Endodermal cell (in vitro differentiated cells): ENCODE measurements around the gene CSRNP2. TPM values are rescaled to one million over a fixed set of nuclear protein-coding genes. Genes with fewer than 3 reads are reported as not detected.

Experiments
- DNase-seq: peaks from one replicate; pipeline ENCODE4 v3.0.0-alpha.2; 2017
- H3K27ac ChIP-seq: 2 replicates; pipeline ENCODE4 v1.5.1; 2013; ENCODE audit warnings: mild to moderate bottlenecking, low read depth, low read length, moderate library complexity
- H3K27me3 ChIP-seq: 2 replicates; pipeline ENCODE4 v1.6.1; 2013; ENCODE audit warnings: mild to moderate bottlenecking, low read length, moderate library complexity; ENCODE audit not compliant: insufficient read depth, control insufficient read depth, poor library complexity, severe bottlenecking
- H3K36me3 ChIP-seq: 2 replicates; pipeline ENCODE4 v1.7.0; 2013; ENCODE audit warnings: mild to moderate bottlenecking, low read length, moderate library complexity; ENCODE audit not compliant: control insufficient read depth, insufficient read depth
- H3K4me1 ChIP-seq: one replicate; pipeline ENCODE4 v1.7.0; 2013; ENCODE audit warnings: low read length; ENCODE audit not compliant: control insufficient read depth, insufficient read depth
- H3K4me3 ChIP-seq: 2 replicates; pipeline ENCODE4 v1.5.1; 2013; ENCODE audit warnings: mild to moderate bottlenecking, low read length, moderate library complexity
- H3K9ac ChIP-seq: 2 replicates; pipeline ENCODE4 v1.6.1; 2013; ENCODE audit warnings: mild to moderate bottlenecking, low read length, moderate library complexity; ENCODE audit not compliant: poor library complexity, severe bottlenecking; ENCODE audit errors: extremely low read depth
- H3K9me3 ChIP-seq: 2 replicates; pipeline ENCODE4 v1.6.1; 2013; ENCODE audit warnings: mild to moderate bottlenecking, low read length, moderate library complexity; ENCODE audit not compliant: control insufficient read depth
- H3K27ac Mint-ChIP-seq: 2 replicates; pipeline ENCODE4 v1.8.0; 2020; ENCODE audit warnings: mixed read lengths
- H3K27me3 Mint-ChIP-seq: 2 replicates; pipeline ENCODE4 v1.8.0; 2021; ENCODE audit warnings: mild to moderate bottlenecking, mixed read lengths; ENCODE audit not compliant: insufficient read depth
- H3K36me3 Mint-ChIP-seq: 2 replicates; pipeline ENCODE4 v1.8.0; 2020; ENCODE audit warnings: low read depth, mixed read lengths
- H3K4me1 Mint-ChIP-seq: 2 replicates; pipeline ENCODE4 v1.8.0; 2020; ENCODE audit warnings: mixed read lengths
- H3K4me3 Mint-ChIP-seq: 2 replicates; pipeline ENCODE4 v1.8.0; 2020; ENCODE audit warnings: mild to moderate bottlenecking, moderate library complexity, mixed read lengths
- H3K9me3 Mint-ChIP-seq: 2 replicates; pipeline ENCODE4 v1.8.0; 2020; ENCODE audit warnings: mild to moderate bottlenecking, mixed read lengths
- CTCF ChIP-seq: fragments of 200-600 bp; sonication (generic); conservative IDR thresholded peaks from 2 replicates; pipeline ENCODE4 v1.5.0; 2021; ENCODE audit warnings: antibody characterized with exemption, mild to moderate bottlenecking
- WGBS, 2 experiments: methylation state at CpG; one replicate each; pipeline versions ENCODE4 v1.1.5 to v1.1.7; 2013; ENCODE audit warnings: missing lambda C conversion rate in 2 of 2, mixed read lengths in 1 of 2; ENCODE audit not compliant: insufficient coverage in 1 of 2, insufficient read length in 1 of 2; 5-methylcytosine and 5-hydroxymethylcytosine counted together
- total RNA-seq, 2 donors: library from RNA; stranded (reverse); fragmentation: NEBNext Ultra II Directional in 1 of 2; extraction: Animal tissue kit (Norgen Biotek cat#: 25700) in 1 of 2; gene quantifications; 2 replicates in 1 of 2; 3 replicates in 1 of 2; pipeline ENCODE4 v1.2.1, GENCODE V29; 2021

The CSRNP2 gene
- total RNA-seq, 2 donors from 2014 or later = 45.7 to 52.1 TPM

- H3K4me1 ChIP-seq = no peaks in the 10 kb centered on the region
- H3K36me3 ChIP-seq = no peaks in the 10 kb centered on the region
- H3K4me3 Mint-ChIP-seq = no peak overlapping the region
- H3K36me3 Mint-ChIP-seq = peaks cover 19% of the 10 kb centered on the region
- no peak overlapping the region for H3K4me3 ChIP-seq
- H3K9ac ChIP-seq = no peak overlapping the region
- no peak overlapping the region for H3K27ac ChIP-seq
- no peaks in the 10 kb centered on the region for H3K27me3 Mint-ChIP-seq
- TF ChIP-seq CTCF = no peak
- 94 to 95% methylated on average over 14 of the region's 14 CpGs for WGBS, 2 experiments
- peak overlapping the region; percentile 41 for H3K27ac Mint-ChIP-seq
- peaks cover 4% of the 10 kb centered on the region for H3K4me1 Mint-ChIP-seq
- H3K9me3 ChIP-seq = no peaks in the 10 kb centered on the region
- H3K27me3 ChIP-seq = no peaks in the 10 kb centered on the region
- peak; percentile 50 for DNase-seq
- no peaks in the 10 kb centered on the region for H3K9me3 Mint-ChIP-seq
Measured at GRCh38 chr12:51124504-51124903, 41.1 kb upstream of the CSRNP2 start.

GRCh38 chr12:51122844-51123243, 39.4 kb upstream of the CSRNP2 start:
- H3K9me3 Mint-ChIP-seq = no peaks in the 10 kb centered on the region
- no peak overlapping the region for H3K4me3 Mint-ChIP-seq
- H3K27me3 Mint-ChIP-seq = no peaks in the 10 kb centered on the region
- no peak for TF ChIP-seq CTCF
- no peak overlapping the region for H3K27ac ChIP-seq
- no peak overlapping the region for H3K4me3 ChIP-seq
- no peaks in the 10 kb centered on the region for H3K9me3 ChIP-seq
- peaks cover 4% of the 10 kb centered on the region for H3K4me1 Mint-ChIP-seq
- H3K27me3 ChIP-seq = no peaks in the 10 kb centered on the region
- H3K36me3 ChIP-seq = peaks cover 2% of the 10 kb centered on the region
- DNase-seq = no peak
- H3K36me3 Mint-ChIP-seq = peaks cover 31% of the 10 kb centered on the region
- H3K9ac ChIP-seq = no peak overlapping the region
- no peak overlapping the region for H3K27ac Mint-ChIP-seq
- no peaks in the 10 kb centered on the region for H3K4me1 ChIP-seq

- Mint-ChIP-seq H3K27ac (peak overlapping the region; percentile 21), H3K36me3 (peaks cover 44% of the 10 kb centered on the region), H3K4me1 (no peaks in the 10 kb centered on the region), H3K9me3 (no peaks in the 10 kb centered on the region), H3K4me3 (no peak overlapping the region), H3K27me3 (no peaks in the 10 kb centered on the region)
- no peak for DNase-seq
- H3K9ac ChIP-seq = no peak overlapping the region
- no peak overlapping the region for H3K27ac ChIP-seq
- H3K4me1 ChIP-seq = no peaks in the 10 kb centered on the region
- H3K4me3 ChIP-seq = no peak overlapping the region
- peaks cover 13% of the 10 kb centered on the region for H3K36me3 ChIP-seq
- 90 to 97% methylated on average over 3 of the region's 3 CpGs for whole genome bisulfite sequencing, 2 experiments
- no peaks in the 10 kb centered on the region for H3K27me3 ChIP-seq
- TF ChIP-seq CTCF = no peak
- no peaks in the 10 kb centered on the region for H3K9me3 ChIP-seq
Measured at GRCh38 chr12:51118706-51119105, 35.3 kb upstream of the CSRNP2 start.
